Sigmoid colon (tissue), 7 donors: ENCODE results near the gene DNAH14. TPM values are rescaled to one million over a fixed set of nuclear protein-coding genes. Genes with fewer than 3 reads are reported as not detected.

ENCODE experiments used
- DNase-seq: peaks from one replicate; pipeline ENCODE4 v3.0.0-alpha.2; 2019
- H3K27ac ChIP-seq, 4 donors: fragments of 200-600 bp; sonication (generic); one replicate each; pipeline ENCODE4 v1.5.1; 2016 to 2019; ENCODE audit warnings: mild to moderate bottlenecking in 1 of 4
- H3K27me3 ChIP-seq, 3 donors: fragments of 200-600 bp; sonication (generic); one replicate each; pipeline ENCODE4 v1.5.1; 2019; ENCODE audit warnings: mild to moderate bottlenecking in 1 of 3
- H3K36me3 ChIP-seq, 4 donors: fragments of 200-600 bp; sonication (generic); one replicate each; pipeline ENCODE4 v1.5.1; 2016 to 2019
- H3K4me1 ChIP-seq, 4 donors: fragments of 200-600 bp; sonication (generic); one replicate each; pipeline ENCODE4 v1.5.1; 2017 to 2019
- H3K4me3 ChIP-seq, 4 donors: fragments of 200-600 bp; sonication (generic); one replicate each; pipeline ENCODE4 v1.5.1; 2017 to 2019; ENCODE audit warnings: mild to moderate bottlenecking in 2 of 4, moderate library complexity in 1 of 4
- H3K9me3 ChIP-seq, 4 donors: fragments of 200-600 bp in 3 of 4; sonication (generic) in 3 of 4; one replicate each; pipeline versions ENCODE4 v1.5.1 to v1.6.1; 2013 to 2019
- CTCF ChIP-seq, 4 experiments: fragments of 450-650 bp in 3 of 4; fragments of 200-600 bp in 1 of 4; IDR thresholded peaks; one replicate each; pipeline ENCODE4 v1.5.1; 2016 to 2019; ENCODE audit warnings: antibody characterized with exemption in 4 of 4, mild to moderate bottlenecking in 3 of 4, moderate library complexity in 2 of 4
- EP300 ChIP-seq, 4 donors: sonication (generic); formaldehyde crosslinking; IDR thresholded peaks; one replicate each; pipeline ENCODE4 v1.6.1; 2017; ENCODE audit warnings: antibody characterized with exemption in 4 of 4
- POLR2A ChIP-seq, 2 donors: fragments of 450-650 bp; IDR thresholded peaks; one replicate each; pipeline ENCODE4 v1.6.1; 2016; ENCODE audit warnings: antibody characterized with exemption in 2 of 2, mild to moderate bottlenecking in 2 of 2, moderate library complexity in 2 of 2
- POLR2AphosphoS5 ChIP-seq, 4 donors: sonication (generic); formaldehyde crosslinking; IDR thresholded peaks; one replicate each; pipeline ENCODE4 v1.6.1; 2017; ENCODE audit warnings: antibody characterized with exemption in 4 of 4
- WGBS, 2 donors: extraction: QIAGEN DNeasy Blood & Tissue Kit; methylation state at CpG; one replicate each; pipeline ENCODE4 v1.1.7; 2013; 5-methylcytosine and 5-hydroxymethylcytosine counted together
- intact Hi-C: fragments of 100-400 bp; cut with DNase I; formaldehyde crosslinking; loops from one replicate; pipeline ENCODE4 v1.15.1; 2023
- polyA plus RNA-seq, 3 donors: library from polyadenylated mRNA; stranded (reverse); fragments of 200-250 nt; gene quantifications; one replicate each; pipeline ENCODE4 v1.2.3, GENCODE V29; 2013
- total RNA-seq, 4 donors: library from RNA; depleted of rRNA; stranded (reverse); fragments of >200 nt; gene quantifications; one replicate each; pipeline ENCODE4 v1.1.0, GENCODE V29; 2016
- donor health status: healthy with polysubstance abuse.
- donor health status: Bipolar disorder and iron deficiency.
- donor health status: healthy.

The DNAH14 gene
- total and polyA plus RNA-seq, 7 donors: 2.4 to 9.7 (median 3.3) TPM

- intact Hi-C loops: no loop called here
- H3K27ac ChIP-seq: no peak overlapping the region
- no peak for TF ChIP-seq EP300 (IDR thresholded peaks at IDR 0.05)
- TF ChIP-seq POLR2AphosphoS5 (IDR thresholded peaks at IDR 0.05): no peak
- no peak for TF ChIP-seq CTCF (IDR thresholded peaks at IDR 0.05)
- no peak for TF ChIP-seq POLR2A (IDR thresholded peaks at IDR 0.05)
- DNase-seq: no peak
- no peak overlapping the region for H3K4me3 ChIP-seq
- H3K9me3 ChIP-seq: no peaks in the 10 kb centered on the region
- H3K36me3 ChIP-seq: no peaks in the 10 kb centered on the region
- 96 to 98% methylated on average over 3 of the region's 3 CpGs for whole genome bisulfite sequencing, 2 donors
- no peaks in the 10 kb centered on the region for H3K4me1 ChIP-seq
- peaks cover 0 to 4% (median 0%) of the 10 kb centered on the region in 3 donors for H3K27me3 ChIP-seq
These were observed 412.2 kb downstream of the DNAH14 start for GRCh38 chr1:225341642-225342041.

GRCh38 chr1:225342695-225343094 is 413.2 kb downstream of the DNAH14 start:
- H3K36me3 ChIP-seq: no peaks in the 10 kb centered on the region
- H3K4me3 ChIP-seq: no peak overlapping the region
- no peaks in the 10 kb centered on the region for H3K4me1 ChIP-seq
- peaks cover 0 to 4% (median 0%) of the 10 kb centered on the region in 3 donors for H3K27me3 ChIP-seq
- WGBS, 2 donors: 75 to 77% methylated on average over 7 of the region's 7 CpGs
- TF ChIP-seq POLR2AphosphoS5 (IDR thresholded peaks at IDR 0.05) (no peak), POLR2A (IDR thresholded peaks at IDR 0.05) (no peak), EP300 (IDR thresholded peaks at IDR 0.05) (no peak)
- no peaks in the 10 kb centered on the region for H3K9me3 ChIP-seq
- H3K27ac ChIP-seq: no peak overlapping the region
- DNase-seq: no peak
- intact Hi-C loops: no loop called here

DNA sequence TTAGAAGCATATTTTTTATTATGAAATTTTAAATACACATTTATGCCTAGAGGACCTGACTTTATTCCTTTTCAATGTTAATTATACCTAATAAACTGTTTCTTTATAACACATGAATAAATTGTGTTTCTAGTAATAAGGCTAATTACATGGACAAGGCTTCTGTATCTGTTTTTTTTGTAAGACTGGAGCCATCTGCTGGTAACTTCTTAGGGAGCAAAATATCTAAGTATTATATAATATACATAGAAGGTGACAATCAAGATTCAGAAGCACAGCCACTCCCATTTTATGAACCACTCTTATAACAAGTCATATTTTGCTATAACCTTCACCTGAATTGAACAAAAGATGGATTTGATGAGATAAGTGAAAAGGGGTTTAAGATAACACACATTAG is 414.1 kb downstream of the DNAH14 start:
- no peak for DNase-seq
- Histone ChIP-seq H3K4me1 (no peaks in the 10 kb centered on the region), H3K27ac (no peak overlapping the region), H3K36me3 (no peaks in the 10 kb centered on the region), H3K9me3 (no peaks in the 10 kb centered on the region), H3K27me3 (peaks cover 0 to 4% (median 0%) of the 10 kb centered on the region in 3 donors), H3K4me3 (no peak overlapping the region)
- TF ChIP-seq POLR2A (IDR thresholded peaks at IDR 0.05): no peak
- no peak for TF ChIP-seq POLR2AphosphoS5 (IDR thresholded peaks at IDR 0.05)
- intact Hi-C loops: no loop called here

GRCh38 chr1:225347123-225347683 is 417.7 kb downstream of the DNAH14 start:
- intact Hi-C loops: no loop called here
- DNase-seq: no peak
- H3K4me1 ChIP-seq: no peaks in the 10 kb centered on the region
- peaks cover 0 to 4% (median 0%) of the 10 kb centered on the region in 3 donors for H3K27me3 ChIP-seq
- H3K4me3 ChIP-seq: no peak overlapping the region
- TF ChIP-seq POLR2A (IDR thresholded peaks at IDR 0.05): no peak
- TF ChIP-seq EP300 (IDR thresholded peaks at IDR 0.05): no peak
- no peak for TF ChIP-seq CTCF (IDR thresholded peaks at IDR 0.05)
- no peak for TF ChIP-seq POLR2AphosphoS5 (IDR thresholded peaks at IDR 0.05)
- 57 to 82% methylated on average over 3 of the region's 3 CpGs for WGBS, 2 donors
- H3K9me3 ChIP-seq: no peaks in the 10 kb centered on the region
- H3K27ac ChIP-seq: no peak overlapping the region
- no peaks in the 10 kb centered on the region for H3K36me3 ChIP-seq

DNA sequence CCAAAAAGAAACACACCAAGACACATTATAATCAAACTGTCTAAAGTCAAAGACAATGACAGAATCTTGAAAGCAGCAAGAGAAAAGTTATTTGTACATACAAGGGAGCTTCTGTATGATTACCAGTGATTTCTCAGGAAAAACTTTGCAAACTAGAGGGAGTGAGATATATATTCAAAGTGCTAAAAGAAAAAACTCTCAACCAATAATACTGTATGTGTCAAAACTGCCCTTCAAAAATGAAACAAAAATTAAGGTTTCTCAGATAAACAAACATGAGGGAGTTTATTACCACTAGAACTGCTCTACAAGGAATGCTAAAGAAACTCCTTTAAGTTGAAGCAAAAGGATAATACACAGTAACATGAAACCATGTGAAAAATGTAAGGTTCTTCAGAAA is 418.9 kb downstream of the DNAH14 start:
- H3K9me3 ChIP-seq: no peaks in the 10 kb centered on the region
- TF ChIP-seq POLR2A (IDR thresholded peaks at IDR 0.05) (no peak), CTCF (IDR thresholded peaks at IDR 0.05) (no peak), EP300 (IDR thresholded peaks at IDR 0.05) (no peak), POLR2AphosphoS5 (IDR thresholded peaks at IDR 0.05) (no peak)
- no peak overlapping the region for H3K27ac ChIP-seq
- peaks cover 0 to 4% (median 0%) of the 10 kb centered on the region in 3 donors for H3K27me3 ChIP-seq
- H3K4me1 ChIP-seq: no peaks in the 10 kb centered on the region
- H3K36me3 ChIP-seq: no peaks in the 10 kb centered on the region
- intact Hi-C loops: no loop called here
- no peak overlapping the region for H3K4me3 ChIP-seq
- DNase-seq: no peak

- H3K9me3 ChIP-seq: no peaks in the 10 kb centered on the region
- H3K4me3 ChIP-seq: no peak overlapping the region
- peaks cover 0 to 2% (median 0%) of the 10 kb centered on the region in 3 donors for H3K27me3 ChIP-seq
- WGBS, 2 donors: 90 to 94% methylated on average over 2 of the region's 2 CpGs
- intact Hi-C loops: no loop called here
- H3K36me3 ChIP-seq: no peaks in the 10 kb centered on the region
- H3K27ac ChIP-seq: no peak overlapping the region
- no peak for DNase-seq
- H3K4me1 ChIP-seq: no peaks in the 10 kb centered on the region
- no peak for TF ChIP-seq EP300 (IDR thresholded peaks at IDR 0.05)
- no peak for TF ChIP-seq CTCF (IDR thresholded peaks at IDR 0.05)
- no peak for TF ChIP-seq POLR2AphosphoS5 (IDR thresholded peaks at IDR 0.05)
- TF ChIP-seq POLR2A (IDR thresholded peaks at IDR 0.05): no peak
These were observed 420.4 kb downstream of the DNAH14 start for GRCh38 chr1:225349826-225350225.
